Activated CD4-positive, alpha-beta T cell treated with anti-CD3 and anti-CD28 coated beads, Interleukin-10, Interleukin-2, amounts not matched to agents 100 ng/mL and 50 ng/mL, durations not matched to agents 16 hours and 8 hours (primary cell): ENCODE measurements around the gene NADSYN1.
"Not testable (repeated sequence)": the region's sequence is repeated elsewhere in the genome, so short reads cannot be mapped to it uniquely, and the experiment has no call there.

ENCODE experiments used
- DNase-seq: peaks from one replicate; pipeline ENCODE4 v3.0.0-alpha.2; 2020

Gene NADSYN1

GRCh38 chr11:71532036-71532610, 79.1 kb downstream of the NADSYN1 start:
- no peak for DNase-seq

- not testable (repeated sequence) for DNase-seq
These were observed 82.0 kb downstream of the NADSYN1 start for GRCh38 chr11:71534711-71535608.

- no peak for DNase-seq
These were observed 82.8 kb downstream of the NADSYN1 start for GRCh38 chr11:71535825-71536224.

GRCh38 chr11:71537537-71537936, 84.5 kb downstream of the NADSYN1 start:
- no peak for DNase-seq

GRCh38 chr11:71537977-71538665, 85.1 kb downstream of the NADSYN1 start, which contains the start of gene KRTAP5-8:
Gene KRTAP5-8 (plus strand): TSS chr11:71538025. CDS start chr11:71538056, 31 bp downstream.
- not testable (repeated sequence) for DNase-seq

- DNase-seq, result no peak
These were observed 85.6 kb downstream of the NADSYN1 start for GRCh38 chr11:71538666-71538990.

GRCh38 chr11:71539017-71539416, 86.0 kb downstream of the NADSYN1 start:
- DNase-seq, result no peak

- peak; percentile 8 for DNase-seq
These were observed 87.0 kb downstream of the NADSYN1 start for GRCh38 chr11:71539971-71540370.

GRCh38 chr11:71540521-71541304, 87.7 kb downstream of the NADSYN1 start:
- DNase-seq, result not testable (repeated sequence)

- no peak for DNase-seq
These were observed 89.4 kb downstream of the NADSYN1 start for GRCh38 chr11:71542382-71542781.

GRCh38 chr11:71542879-71543777, 90.1 kb downstream of the NADSYN1 start:
- peak; percentile 42 for DNase-seq

GRCh38 chr11:71543866-71544265, 90.9 kb downstream of the NADSYN1 start:
- no peak for DNase-seq

- DNase-seq, result no peak
These were observed 91.7 kb downstream of the NADSYN1 start for GRCh38 chr11:71544525-71545214.

GRCh38 chr11:71545405-71545966, 92.5 kb downstream of the NADSYN1 start:
- DNase-seq, result no peak

- no peak for DNase-seq
These were observed 95.1 kb downstream of the NADSYN1 start, which contains the start of gene KRTAP5-9 for GRCh38 chr11:71548120-71548519. Gene KRTAP5-9 (plus strand): TSS chr11:71548420. CDS start chr11:71548658, 238 bp downstream.

- DNase-seq, result no peak
These were observed 95.7 kb downstream of the NADSYN1 start for GRCh38 chr11:71548716-71549151.
